Loucy (cell line): ENCODE data around the gene EVA1B.

Experiments
- EZH2phosphoT487 ChIP-seq: fragments of 200-600 bp; IDR thresholded peaks from 2 replicates; pipeline ENCODE4 v1.6.1; 2018; ENCODE audit warnings: antibody characterized with exemption, mild to moderate bottlenecking, moderate library complexity, borderline replicate concordance
- TF ChIP-seq, protein P1 (sequence below): fragments of 200-600 bp; sonication (generic); conservative IDR thresholded peaks from 2 replicates; pipeline ENCODE4 v1.5.1; 2014; ENCODE audit warnings: mild to moderate bottlenecking, antibody characterized with exemption, low read length

DNA sequence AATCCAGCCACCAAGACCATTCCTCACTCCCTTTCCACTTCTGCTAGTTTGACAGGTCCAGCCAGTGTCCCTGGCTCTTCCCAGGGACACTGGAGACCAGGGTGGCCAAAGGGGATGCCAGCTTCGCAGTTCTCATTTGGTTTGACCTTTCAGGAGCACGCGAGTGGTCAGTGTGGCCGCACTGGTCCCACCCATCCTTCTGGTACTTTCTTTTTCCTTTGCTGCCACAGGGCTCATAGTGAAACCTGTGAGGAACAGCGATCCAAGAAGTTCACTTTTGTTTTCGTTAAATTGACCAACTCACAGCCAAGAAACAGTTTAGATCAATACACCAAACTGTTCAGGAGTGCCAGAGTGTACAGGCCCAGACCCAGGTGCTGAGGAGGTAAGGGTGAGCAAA, 14.4 kb upstream of the EVA1B start:
- TF ChIP-seq, protein P1, sequence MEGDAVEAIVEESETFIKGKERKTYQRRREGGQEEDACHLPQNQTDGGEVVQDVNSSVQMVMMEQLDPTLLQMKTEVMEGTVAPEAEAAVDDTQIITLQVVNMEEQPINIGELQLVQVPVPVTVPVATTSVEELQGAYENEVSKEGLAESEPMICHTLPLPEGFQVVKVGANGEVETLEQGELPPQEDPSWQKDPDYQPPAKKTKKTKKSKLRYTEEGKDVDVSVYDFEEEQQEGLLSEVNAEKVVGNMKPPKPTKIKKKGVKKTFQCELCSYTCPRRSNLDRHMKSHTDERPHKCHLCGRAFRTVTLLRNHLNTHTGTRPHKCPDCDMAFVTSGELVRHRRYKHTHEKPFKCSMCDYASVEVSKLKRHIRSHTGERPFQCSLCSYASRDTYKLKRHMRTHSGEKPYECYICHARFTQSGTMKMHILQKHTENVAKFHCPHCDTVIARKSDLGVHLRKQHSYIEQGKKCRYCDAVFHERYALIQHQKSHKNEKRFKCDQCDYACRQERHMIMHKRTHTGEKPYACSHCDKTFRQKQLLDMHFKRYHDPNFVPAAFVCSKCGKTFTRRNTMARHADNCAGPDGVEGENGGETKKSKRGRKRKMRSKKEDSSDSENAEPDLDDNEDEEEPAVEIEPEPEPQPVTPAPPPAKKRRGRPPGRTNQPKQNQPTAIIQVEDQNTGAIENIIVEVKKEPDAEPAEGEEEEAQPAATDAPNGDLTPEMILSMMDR, result no peak
- no peak for TF ChIP-seq EZH2phosphoT487
